KOPT-K1 (cell line): ENCODE measurements around the gene PCDH15.

Experiments
- H3K27ac ChIP-seq: fragments of 200-600 bp; sonication (generic); 2 replicates; pipeline ENCODE4 v1.5.1; 2016; ENCODE audit warnings: antibody characterized with exemption, mild to moderate bottlenecking, low read depth, low read length; ENCODE audit not compliant: poor library complexity, severe bottlenecking
- H3K36me3 ChIP-seq: fragments of 200-600 bp; sonication (generic); 2 replicates; pipeline ENCODE4 v1.5.1; 2017; ENCODE audit warnings: antibody characterized with exemption, mild to moderate bottlenecking, low read length, moderate library complexity; ENCODE audit not compliant: insufficient read depth
- H3K9me3 ChIP-seq: fragments of 200-600 bp; sonication (generic); 2 replicates; pipeline ENCODE4 v1.5.1; 2017; ENCODE audit warnings: antibody characterized with exemption, low read length, mild to moderate bottlenecking; ENCODE audit not compliant: insufficient read depth, poor library complexity, severe bottlenecking

PCDH15 gene

GRCh38 chr10:54758791-54759190 is 42.2 kb downstream of the PCDH15 start:
- no peaks in the 10 kb centered on the region for H3K9me3 ChIP-seq
- no peaks in the 10 kb centered on the region for H3K36me3 ChIP-seq
- no peak overlapping the region for H3K27ac ChIP-seq

DNA sequence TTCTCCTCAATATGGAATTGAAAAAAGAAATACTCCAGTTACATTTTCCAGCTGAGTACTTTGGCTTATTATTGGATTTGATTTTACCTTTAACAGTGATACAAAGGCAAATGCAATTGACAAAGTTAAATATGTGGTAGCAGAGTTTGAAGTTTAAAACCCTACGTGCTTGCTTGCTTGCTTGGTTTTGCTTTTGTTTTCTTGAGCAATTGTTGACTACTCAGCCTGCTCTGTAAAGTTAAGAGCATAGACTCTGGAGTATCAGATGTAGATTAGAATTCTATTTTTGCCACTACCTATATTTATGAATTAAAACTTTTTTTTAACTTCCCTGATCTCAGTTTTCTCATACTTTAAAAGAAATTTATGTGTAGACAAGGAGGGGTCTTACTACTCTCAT is 51.4 kb downstream of the PCDH15 start:
- H3K9me3 ChIP-seq = no peaks in the 10 kb centered on the region
- no peak overlapping the region for H3K27ac ChIP-seq

DNA sequence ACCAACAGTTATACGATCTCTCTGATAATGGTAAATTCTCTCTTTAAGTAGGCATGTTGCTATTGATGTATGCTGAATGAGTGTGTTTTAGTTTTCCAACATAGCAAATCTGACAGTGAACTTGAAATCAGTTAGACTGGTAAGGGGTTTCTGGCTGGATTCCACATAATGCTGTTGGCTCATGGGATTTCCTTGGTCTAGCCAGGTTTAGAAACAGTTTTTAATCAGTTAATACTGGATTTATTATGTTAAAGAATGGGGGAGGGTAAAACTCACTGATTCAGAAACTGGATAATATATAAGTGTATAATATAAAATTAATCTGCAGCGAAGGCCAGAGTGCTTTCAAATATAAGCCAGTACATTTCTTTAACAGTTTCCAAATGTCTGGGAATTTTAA is 55.6 kb downstream of the PCDH15 start:
- no peak overlapping the region for H3K27ac ChIP-seq
- no peaks in the 10 kb centered on the region for H3K36me3 ChIP-seq

More for the DNA sequence above, 51.4 kb downstream of the PCDH15 start:
- no peaks in the 10 kb centered on the region for H3K36me3 ChIP-seq

GRCh38 chr10:54742416-54742815 is 58.6 kb downstream of the PCDH15 start:
- H3K36me3 ChIP-seq = no peaks in the 10 kb centered on the region
- H3K27ac ChIP-seq = no peak overlapping the region
- no peaks in the 10 kb centered on the region for H3K9me3 ChIP-seq

More for the DNA sequence above, 55.6 kb downstream of the PCDH15 start:
- no peaks in the 10 kb centered on the region for H3K9me3 ChIP-seq

- Histone ChIP-seq H3K36me3 (no peaks in the 10 kb centered on the region), H3K27ac (no peak overlapping the region), H3K9me3 (no peaks in the 10 kb centered on the region)
Observed at GRCh38 chr10:54728511-54728910, 72.5 kb downstream of the PCDH15 start.

DNA sequence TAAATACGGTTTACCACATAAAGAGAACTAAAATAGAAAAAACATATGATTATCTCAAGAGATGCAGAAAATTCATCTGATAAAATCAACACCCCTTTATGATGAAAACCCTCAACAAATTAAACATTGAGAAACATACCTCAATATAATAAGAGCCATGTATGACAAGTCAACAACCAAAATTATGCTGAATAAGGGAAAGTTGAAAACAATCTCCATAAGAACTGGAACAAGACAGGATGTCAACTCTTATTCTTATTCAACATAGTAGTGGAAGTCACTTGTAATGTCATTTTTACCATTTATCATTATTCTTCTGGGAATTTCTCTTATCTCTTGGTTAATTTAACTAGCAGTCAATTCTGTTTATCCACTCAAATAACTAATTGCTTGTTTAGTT is 79.0 kb downstream of the PCDH15 start:
- H3K9me3 ChIP-seq = no peaks in the 10 kb centered on the region
- H3K27ac ChIP-seq = no peak overlapping the region
- no peaks in the 10 kb centered on the region for H3K36me3 ChIP-seq

GRCh38 chr10:54710918-54711317 is 90.1 kb downstream of the PCDH15 start:
- no peak overlapping the region for H3K27ac ChIP-seq
- H3K36me3 ChIP-seq = no peaks in the 10 kb centered on the region
- no peaks in the 10 kb centered on the region for H3K9me3 ChIP-seq

- Histone ChIP-seq H3K36me3 (no peaks in the 10 kb centered on the region), H3K9me3 (no peaks in the 10 kb centered on the region), H3K27ac (no peak overlapping the region)
Observed at GRCh38 chr10:54708591-54708990, 92.4 kb downstream of the PCDH15 start.

GRCh38 chr10:54708021-54708420 is 93.0 kb downstream of the PCDH15 start:
- Histone ChIP-seq H3K36me3 (no peaks in the 10 kb centered on the region), H3K9me3 (no peaks in the 10 kb centered on the region), H3K27ac (no peak overlapping the region)

DNA sequence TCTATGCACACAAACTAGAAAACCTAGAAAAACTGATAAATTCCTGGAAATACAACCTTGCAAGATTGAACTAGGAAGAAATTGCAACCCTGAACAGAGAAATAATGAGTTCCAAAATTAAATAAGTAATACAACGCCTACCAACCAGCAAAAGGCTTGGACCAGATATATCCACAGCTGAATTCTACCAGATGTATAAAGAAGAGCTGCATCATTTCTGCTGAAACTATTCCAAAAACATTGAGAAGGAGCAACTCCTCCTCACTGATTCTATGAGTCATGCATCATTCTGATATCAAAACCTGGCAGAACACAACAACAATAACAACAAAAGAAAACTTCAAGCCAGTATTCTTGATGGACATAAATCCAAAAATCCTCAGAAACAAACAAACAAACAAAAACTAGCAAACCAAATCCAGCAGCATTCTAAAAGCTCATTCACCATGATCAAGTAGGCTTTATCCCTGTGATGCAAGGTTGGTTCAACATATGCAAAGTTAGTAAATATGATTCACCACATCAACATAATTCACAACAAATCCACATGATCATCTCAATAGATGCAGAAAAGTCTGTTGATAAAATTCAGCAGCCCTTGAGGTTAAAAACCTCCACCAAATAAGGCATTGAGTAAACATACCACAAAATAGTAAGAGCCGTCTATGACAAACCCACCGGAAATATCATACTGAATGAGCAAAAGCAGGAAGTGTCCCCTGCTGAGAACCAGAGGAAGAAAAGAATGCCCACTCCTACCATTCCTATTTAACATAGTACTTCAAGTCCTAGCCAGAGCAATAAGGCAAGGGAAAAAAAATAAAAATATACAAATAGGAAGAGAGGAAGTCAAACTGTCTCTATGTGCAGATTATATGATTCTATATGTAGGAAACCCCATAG is 98.2 kb downstream of the PCDH15 start:
- no peaks in the 10 kb centered on the region for H3K9me3 ChIP-seq
- no peak overlapping the region for H3K27ac ChIP-seq
- H3K36me3 ChIP-seq = no peaks in the 10 kb centered on the region

GRCh38 chr10:54691331-54691730 is 109.7 kb downstream of the PCDH15 start:
- Histone ChIP-seq H3K36me3 (no peaks in the 10 kb centered on the region), H3K27ac (no peak overlapping the region), H3K9me3 (no peaks in the 10 kb centered on the region)

DNA sequence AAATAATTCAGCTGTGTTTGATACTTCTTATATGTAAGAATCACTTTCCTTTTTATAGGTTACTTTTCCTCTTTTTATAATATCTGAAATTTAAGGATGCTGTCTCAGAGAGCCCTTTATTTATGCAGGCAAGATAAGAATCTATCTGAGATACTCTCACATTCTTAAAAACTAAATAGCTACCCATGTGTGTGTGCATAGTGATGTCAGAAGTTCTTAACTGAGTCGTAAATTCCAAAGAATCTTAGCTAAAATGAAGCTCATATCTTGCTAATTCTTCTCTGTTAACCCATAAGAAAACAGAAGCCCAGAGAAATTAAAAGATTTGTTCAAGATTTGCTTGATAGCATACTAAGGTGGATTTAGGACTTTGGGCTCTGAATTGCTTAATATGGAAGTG is 118.5 kb downstream of the PCDH15 start:
- Histone ChIP-seq H3K9me3 (no peaks in the 10 kb centered on the region), H3K27ac (no peak overlapping the region), H3K36me3 (no peaks in the 10 kb centered on the region)

GRCh38 chr10:54681136-54681535 is 119.9 kb downstream of the PCDH15 start:
- no peaks in the 10 kb centered on the region for H3K9me3 ChIP-seq
- H3K36me3 ChIP-seq = no peaks in the 10 kb centered on the region
- H3K27ac ChIP-seq = no peak overlapping the region

DNA sequence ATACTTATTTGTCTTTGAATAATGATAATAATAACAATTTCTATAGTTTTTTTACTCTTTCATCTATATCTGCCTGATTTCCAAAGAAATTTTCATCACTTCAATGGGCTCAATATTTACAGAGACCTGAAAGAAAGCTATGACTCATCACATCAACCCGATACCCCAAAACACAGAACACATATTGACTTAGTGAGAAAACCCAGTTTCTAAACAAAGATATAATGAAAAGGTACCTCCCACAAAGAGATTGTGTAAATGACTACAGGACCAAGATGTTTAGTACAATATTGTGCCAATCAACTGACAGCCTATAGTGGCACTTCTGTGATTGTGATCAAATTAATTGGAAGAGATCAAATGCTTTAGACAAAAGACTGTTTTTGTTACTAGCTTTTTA is 133.9 kb downstream of the PCDH15 start:
- Histone ChIP-seq H3K9me3 (no peaks in the 10 kb centered on the region), H3K36me3 (no peaks in the 10 kb centered on the region), H3K27ac (no peak overlapping the region)

DNA sequence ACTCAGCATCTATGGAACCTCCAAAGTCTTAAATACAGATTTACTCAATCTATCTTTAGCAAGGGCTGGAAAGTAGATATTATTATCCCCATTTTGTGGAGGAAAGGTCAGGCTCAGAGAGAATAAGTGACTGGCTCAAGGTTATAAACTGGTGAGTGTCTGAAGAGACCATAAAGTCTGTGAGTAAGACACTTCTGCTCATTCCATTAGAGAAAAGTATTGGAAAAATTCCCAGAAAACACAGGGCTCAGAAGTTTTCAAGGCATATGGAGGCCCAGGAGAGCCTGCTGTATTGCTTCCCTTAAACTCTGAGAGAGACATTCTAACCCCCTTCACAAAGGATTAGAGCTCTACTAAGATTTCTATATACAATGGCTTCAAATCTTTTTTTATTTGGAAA is 134.8 kb downstream of the PCDH15 start:
- Histone ChIP-seq H3K9me3 (no peaks in the 10 kb centered on the region), H3K36me3 (no peaks in the 10 kb centered on the region), H3K27ac (no peak overlapping the region)

GRCh38 chr10:54665095-54665494 is 135.9 kb downstream of the PCDH15 start:
- H3K9me3 ChIP-seq = no peaks in the 10 kb centered on the region
- H3K27ac ChIP-seq = no peak overlapping the region
- H3K36me3 ChIP-seq = no peaks in the 10 kb centered on the region
